ENCODE measurements around the gene RPL32. TPM values are rescaled to one million over a fixed set of nuclear protein-coding genes. Genes with fewer than 3 reads are reported as not detected.

Gene RPL32
- total RNA-seq, 4 donors from 2014 or later = 675 to 1,285 (median 784) TPM

DNA sequence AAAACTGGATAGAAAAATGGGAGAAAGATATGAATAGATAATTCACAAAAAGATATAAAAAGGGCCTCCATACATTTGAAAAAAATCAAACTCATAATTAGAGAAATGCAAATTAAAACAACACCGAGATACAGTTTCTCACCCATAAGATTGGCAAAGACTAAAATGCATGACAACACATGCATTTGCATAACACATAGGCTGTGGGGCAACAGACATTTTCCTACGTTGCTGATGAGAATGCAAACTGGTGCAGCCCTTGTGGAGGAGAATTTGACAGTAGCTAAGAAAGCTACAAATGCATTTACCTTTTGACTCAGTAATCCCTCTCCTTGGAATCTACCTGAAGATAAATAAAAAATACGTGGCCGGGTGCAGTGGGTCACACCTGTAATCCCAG, 56.3 kb downstream of the RPL32 start:
- TF ChIP-seq CTCF (IDR thresholded peaks at IDR 0.05; ENCODE audit: low read depth) = no peak

Small RNAs within 50 kb of the gene (small RNA-seq; reads per million reads assigned to genes)
- gene AC034198.1 = not detected

Other genes starting within 250 kb of the RPL32 start
- 100 to 1,000 TPM in 1 of 4 donors, 10 to 100 TPM in 3; 81.1 to 104 (median 91.9) TPM for gene RAF1, start 177.4 kb downstream of the RPL32 start, total RNA-seq
- gene TMEM40, start 82.3 kb downstream of the RPL32 start, total RNA-seq = not detected
- gene CAND2, start 44.9 kb downstream of the RPL32 start, total RNA-seq = 1 to 10 TPM; 1.3 to 2.2 (median 1.5) TPM
- gene IQSEC1, start 231.9 kb upstream of the RPL32 start, total RNA-seq = 10 to 100 TPM; 44.3 to 99.1 (median 51.8) TPM

All from subcutaneous adipose tissue (tissue), 4 donors.